Upper lobe of left lung (tissue), 4 donors: Measurements from ENCODE around the gene VANGL2.

Experiments used
- CTCF ChIP-seq, 6 experiments: fragments of 450-650 bp in 4 of 6; fragments of 200-600 bp in 2 of 6; sonication (generic) in 2 of 6; IDR thresholded peaks; one replicate each; pipeline ENCODE4 v1.5.1; 2016 to 2019; ENCODE audit warnings: antibody characterized with exemption in 6 of 6
- EP300 ChIP-seq, 4 donors: sonication (generic); formaldehyde crosslinking; IDR thresholded peaks; one replicate each; pipeline ENCODE4 v1.5.1; 2017; ENCODE audit warnings: antibody characterized with exemption in 4 of 4, control low read depth in 2 of 4
- POLR2A ChIP-seq, 4 donors: fragments of 450-650 bp; IDR thresholded peaks; one replicate each; pipeline ENCODE4 v1.5.1; 2016 to 2017; ENCODE audit warnings: antibody characterized with exemption in 4 of 4, mild to moderate bottlenecking in 2 of 4
- POLR2AphosphoS5 ChIP-seq, 2 donors: sonication (generic); formaldehyde crosslinking; IDR thresholded peaks; one replicate each; pipeline ENCODE4 v1.5.1; 2017; ENCODE audit warnings: antibody characterized with exemption in 2 of 2

GRCh38 chr1:160459687-160460086 lies 59.3 kb downstream of the VANGL2 start:
- TF ChIP-seq POLR2AphosphoS5 (IDR thresholded peaks at IDR 0.05) = no peak
- no peak for TF ChIP-seq CTCF (IDR thresholded peaks at IDR 0.05)
- no peak for TF ChIP-seq POLR2A (IDR thresholded peaks at IDR 0.05)
- no peak for TF ChIP-seq EP300 (IDR thresholded peaks at IDR 0.05)
